Body of pancreas (tissue), 4 donors: Measurements from ENCODE around the gene GINS2. TPM values are rescaled to one million over a fixed set of nuclear protein-coding genes. Genes with fewer than 3 reads are reported as not detected.

Experiments
- ATAC-seq: fragments of 150-250 bp; one replicate; pipeline ENCODE4 v1.9.1; 2016
- DNase-seq, 4 donors: peaks; one replicate each; pipeline ENCODE4 v3.0.0-alpha.2; 2019
- H3K27ac ChIP-seq, 4 donors: fragments of 200-600 bp; sonication (generic); 1 replicate in 3 of 4; 2 replicates in 1 of 4; pipeline versions ENCODE4 v1.5.1 to v1.6.1; 2016 to 2019; ENCODE audit warnings: mild to moderate bottlenecking in 1 of 4, mixed read lengths in 1 of 4, moderate library complexity in 1 of 4
- H3K27me3 ChIP-seq, 2 donors: fragments of 200-600 bp; sonication (generic); one replicate each; pipeline ENCODE4 v1.6.0; 2016; ENCODE audit warnings: mild to moderate bottlenecking in 1 of 2
- H3K36me3 ChIP-seq, 2 donors: fragments of 200-600 bp; sonication (generic); replicated peaks in 1 of 2; 2 replicates each; pipeline ENCODE4 v1.5.1; 2016; ENCODE audit warnings: low read depth in 2 of 2; ENCODE audit not compliant: insufficient read depth in 1 of 2
- H3K4me1 ChIP-seq: fragments of 200-600 bp; sonication (generic); one replicate; pipeline ENCODE4 v1.6.0; 2016
- H3K4me3 ChIP-seq, 2 donors: fragments of 200-600 bp; sonication (generic); 1 replicate in 1 of 2; 2 replicates in 1 of 2; pipeline ENCODE4 v1.5.1; 2016 to 2019
- H3K9me3 ChIP-seq, 3 donors: fragments of 200-600 bp; sonication (generic); 1 replicate in 2 of 3; 2 replicates in 1 of 3; pipeline ENCODE4 v1.5.1; 2016
- CTCF ChIP-seq, 7 experiments: fragments of 450-650 bp in 4 of 7; fragments of 200-600 bp in 3 of 7; sonication (generic) in 3 of 7; IDR thresholded peaks; one replicate each; pipeline ENCODE4 v1.5.1; 2016 to 2019; ENCODE audit warnings: antibody characterized with exemption in 7 of 7
- POLR2A ChIP-seq, 3 donors: fragments of 450-650 bp; IDR thresholded peaks; one replicate each; pipeline ENCODE4 v1.6.1; 2016; ENCODE audit warnings: antibody characterized with exemption in 3 of 3, mild to moderate bottlenecking in 2 of 3
- WGBS, 2 donors: methylation state at CpG; one replicate each; pipeline ENCODE4 v1.1.5; 2017; 5-methylcytosine and 5-hydroxymethylcytosine counted together
- intact Hi-C: fragments of 100-400 bp; cut with DNase I; formaldehyde crosslinking; loops from one replicate; pipeline ENCODE4 v1.15.1; 2023
- total RNA-seq, 2 donors: library from RNA; depleted of rRNA; stranded (reverse); fragments of >200 nt; gene quantifications; one replicate each; pipeline ENCODE4 v1.1.0, GENCODE V29; 2016

The GINS2 gene
- total RNA-seq, 2 donors from 2014 or later: 0.26 to 0.33 TPM

GRCh38 chr16:85631230-85631629 is 57.5 kb downstream of the GINS2 start:
- no peaks in the 10 kb centered on the region for H3K36me3 ChIP-seq
- H3K27me3 ChIP-seq: no peaks in the 10 kb centered on the region
- DNase-seq (no peak), ATAC-seq (no peak)
- TF ChIP-seq CTCF (IDR thresholded peaks at IDR 0.05) (no peak), POLR2A (IDR thresholded peaks at IDR 0.05) (no peak)
- peaks cover 82% of the 10 kb centered on the region for H3K4me1 ChIP-seq
- H3K9me3 ChIP-seq: no peaks in the 10 kb centered on the region
- peak overlapping the region in 3 of 4 donors; percentile 0 to 49 (median 3) for H3K27ac ChIP-seq
- 87% methylated on average over 8 of the region's 11 CpGs; no CpG with 5 or more reads in 1 of the 2 donors for WGBS, 2 donors
- no peak overlapping the region for H3K4me3 ChIP-seq
- intact Hi-C loops: no loop called here

GRCh38 chr16:85629853-85630252 is 58.9 kb downstream of the GINS2 start:
- 85 to 95% methylated on average over 2 to 5 of the region's 5 CpGs for WGBS, 2 donors
- DNase-seq (no peak), ATAC-seq (no peak)
- no peak for TF ChIP-seq POLR2A (IDR thresholded peaks at IDR 0.05)
- no peak for TF ChIP-seq CTCF (IDR thresholded peaks at IDR 0.05)
- no peaks in the 10 kb centered on the region for H3K27me3 ChIP-seq
- H3K4me1 ChIP-seq: peaks cover 82% of the 10 kb centered on the region
- no peak overlapping the region for H3K27ac ChIP-seq
- intact Hi-C loops: no loop called here
- H3K9me3 ChIP-seq: no peaks in the 10 kb centered on the region
- no peak overlapping the region for H3K4me3 ChIP-seq
- no peaks in the 10 kb centered on the region for H3K36me3 ChIP-seq

- 94 to 95% methylated on average over 2 to 6 of the region's 10 CpGs for WGBS, 2 donors
- DNase-seq (no peak), ATAC-seq (no peak)
- H3K4me1 ChIP-seq: peaks cover 82% of the 10 kb centered on the region
- intact Hi-C loops: no loop called here
- TF ChIP-seq CTCF (IDR thresholded peaks at IDR 0.05) (no peak), POLR2A (IDR thresholded peaks at IDR 0.05) (no peak)
- no peaks in the 10 kb centered on the region for H3K36me3 ChIP-seq
- H3K9me3 ChIP-seq: no peaks in the 10 kb centered on the region
- no peak overlapping the region for H3K27ac ChIP-seq
- no peaks in the 10 kb centered on the region for H3K27me3 ChIP-seq
- H3K4me3 ChIP-seq: no peak overlapping the region
Observed at GRCh38 chr16:85629326-85629725, 59.4 kb downstream of the GINS2 start.

- Histone ChIP-seq H3K27me3 (no peaks in the 10 kb centered on the region), H3K27ac (peak overlapping the region in 2 of 4 donors; percentile 66 to 68), H3K4me3 (no peak overlapping the region), H3K9me3 (no peaks in the 10 kb centered on the region), H3K36me3 (no peaks in the 10 kb centered on the region), H3K4me1 (peaks cover 82% of the 10 kb centered on the region)
- DNase-seq (no peak), ATAC-seq (no peak)
- TF ChIP-seq CTCF (IDR thresholded peaks at IDR 0.05) (no peak), POLR2A (IDR thresholded peaks at IDR 0.05) (no peak)
- intact Hi-C loops: no loop called here
- WGBS, 2 donors: 91 to 95% methylated on average over 14 of the region's 14 CpGs
Observed at GRCh38 chr16:85628645-85629044, 60.1 kb downstream of the GINS2 start.

GRCh38 chr16:85628265-85628556 is 60.5 kb downstream of the GINS2 start:
- peaks cover 82% of the 10 kb centered on the region for H3K4me1 ChIP-seq
- WGBS, 2 donors: 89 to 100% methylated on average over 1 to 3 of the region's 5 CpGs
- no peaks in the 10 kb centered on the region for H3K9me3 ChIP-seq
- no peak overlapping the region for H3K4me3 ChIP-seq
- H3K36me3 ChIP-seq: no peaks in the 10 kb centered on the region
- TF ChIP-seq POLR2A (IDR thresholded peaks at IDR 0.05): no peak
- TF ChIP-seq CTCF (IDR thresholded peaks at IDR 0.05): no peak
- no peaks in the 10 kb centered on the region for H3K27me3 ChIP-seq
- H3K27ac ChIP-seq: peak overlapping the region in 3 of 4 donors; percentile 60 to 68 (median 66)
- ATAC-seq: no peak
- no peak for DNase-seq
- intact Hi-C loops: no loop called here
